Liver (tissue), 9 donors: ENCODE data around the gene FRZB. TPM values are rescaled to one million over a fixed set of nuclear protein-coding genes. Genes with fewer than 3 reads are reported as not detected.

Source experiments
- DNase-seq: peaks from one replicate; pipeline ENCODE4 v3.0.0-alpha.2; 2017; ENCODE audit warnings: low spot score
- H3K27ac ChIP-seq, 2 donors: one replicate each; pipeline ENCODE4 v1.7.0; 2013; ENCODE audit warnings: inconsistent platforms in 2 of 2, low read length in 2 of 2, control low read depth in 1 of 2, low read depth in 1 of 2, mild to moderate bottlenecking in 1 of 2
- H3K27me3 ChIP-seq, 4 donors: one replicate each; pipeline versions ENCODE4 v1.6.1 to v1.7.0; 2013; ENCODE audit warnings: low read length in 3 of 4, inconsistent platforms in 1 of 4, mild to moderate bottlenecking in 1 of 4, moderate library complexity in 1 of 4; ENCODE audit not compliant: control insufficient read depth in 4 of 4, insufficient read depth in 4 of 4
- H3K36me3 ChIP-seq, 4 donors: one replicate each; pipeline versions ENCODE4 v1.6.1 to v1.7.0; 2013; ENCODE audit warnings: low read length in 3 of 4, mild to moderate bottlenecking in 3 of 4, low read depth in 1 of 4, moderate library complexity in 1 of 4; ENCODE audit not compliant: control insufficient read depth in 4 of 4, insufficient read depth in 3 of 4
- H3K4me1 ChIP-seq, 4 donors: one replicate each; pipeline versions ENCODE4 v1.6.1 to v1.7.0; 2013; ENCODE audit warnings: low read length in 3 of 4, mild to moderate bottlenecking in 3 of 4, moderate library complexity in 1 of 4; ENCODE audit not compliant: control insufficient read depth in 4 of 4, insufficient read depth in 4 of 4
- H3K4me3 ChIP-seq, 3 donors: one replicate each; pipeline versions ENCODE4 v1.6.1 to v1.7.0; 2013; ENCODE audit warnings: low read length in 3 of 3, control low read depth in 1 of 3, low read depth in 1 of 3, mild to moderate bottlenecking in 1 of 3
- H3K9ac ChIP-seq, 2 donors: one replicate each; pipeline ENCODE4 v1.7.0; 2013; ENCODE audit warnings: low read length in 2 of 2, mild to moderate bottlenecking in 2 of 2, moderate library complexity in 2 of 2, control low read depth in 1 of 2, low read depth in 1 of 2
- H3K9me3 ChIP-seq, 4 donors: one replicate each; pipeline versions ENCODE4 v1.6.1 to v1.7.0; 2013; ENCODE audit warnings: low read length in 3 of 4; ENCODE audit not compliant: control insufficient read depth in 4 of 4
- EGR1 ChIP-seq, 2 donors: IDR thresholded peaks; 2 replicates each; pipeline ENCODE4 v1.6.1; 2016 to 2018; ENCODE audit warnings: antibody characterized with exemption in 2 of 2, low read depth in 2 of 2
- FOXA1 ChIP-seq: IDR thresholded peaks from 2 replicates; pipeline ENCODE4 v1.6.1; 2016; ENCODE audit warnings: antibody characterized with exemption
- FOXA2 ChIP-seq: IDR thresholded peaks from 2 replicates; pipeline ENCODE4 v1.6.1; 2016; ENCODE audit warnings: antibody characterized with exemption
- GABPA ChIP-seq, 2 donors: IDR thresholded peaks in 1 of 2; conservative IDR thresholded peaks in 1 of 2; 2 replicates each; pipeline ENCODE4 v1.6.1; 2016; ENCODE audit warnings: antibody characterized with exemption in 2 of 2, mild to moderate bottlenecking in 1 of 2, moderate library complexity in 1 of 2
- HNF4A ChIP-seq, 2 donors: conservative IDR thresholded peaks; 2 replicates each; pipeline ENCODE4 v1.6.1; 2016; ENCODE audit warnings: antibody characterized with exemption in 2 of 2, mild to moderate bottlenecking in 2 of 2
- HNF4G ChIP-seq: IDR thresholded peaks from 2 replicates; pipeline ENCODE4 v1.6.1; 2016; ENCODE audit warnings: antibody characterized with exemption
- JUND ChIP-seq, 2 donors: IDR thresholded peaks; 2 replicates each; pipeline ENCODE4 v1.6.1; 2016; ENCODE audit warnings: antibody characterized with exemption in 2 of 2
- NR2F2 ChIP-seq: IDR thresholded peaks from 2 replicates; pipeline ENCODE4 v1.6.1; 2016; ENCODE audit warnings: antibody characterized with exemption
- RAD21 ChIP-seq, 2 donors: IDR thresholded peaks; 2 replicates each; pipeline ENCODE4 v1.6.1; 2016; ENCODE audit warnings: antibody characterized with exemption in 2 of 2, mild to moderate bottlenecking in 2 of 2
- RXRA ChIP-seq, 2 donors: IDR thresholded peaks; 2 replicates each; pipeline ENCODE4 v1.6.1; 2017 to 2018; ENCODE audit warnings: antibody characterized with exemption in 2 of 2, mild to moderate bottlenecking in 1 of 2
- SP1 ChIP-seq: IDR thresholded peaks from 2 replicates; pipeline ENCODE4 v1.6.1; 2018; ENCODE audit warnings: antibody characterized with exemption, mild to moderate bottlenecking
- TAF1 ChIP-seq: conservative IDR thresholded peaks from 2 replicates; pipeline ENCODE4 v1.6.1; 2016; ENCODE audit warnings: antibody characterized with exemption, mild to moderate bottlenecking
- WGBS: extraction: QIAGEN DNeasy Blood & Tissue Kit; methylation state at CpG from one replicate; pipeline ENCODE4 v1.1.7; 2013; 5-methylcytosine and 5-hydroxymethylcytosine counted together
- polyA plus RNA-seq, 2 donors: library from polyadenylated mRNA; stranded (reverse) in 1 of 2; unstranded in 1 of 2; fragments of 200-250 nt in 1 of 2; fragments of >200 nt in 1 of 2; fragmentation: Nextera tagmentation in 1 of 2; extraction: Ambion mirVana in 1 of 2; gene quantifications; one replicate each; pipeline versions ENCODE4 v1.2.1 to v1.2.3, GENCODE V29; 2013 to 2015
- total RNA-seq, 2 donors: library from RNA; depleted of rRNA; stranded (reverse); fragments of >200 nt; gene quantifications; one replicate each; pipeline ENCODE4 v1.2.3, GENCODE V29; 2014
- TF ChIP-seq, protein P1 (sequence below): IDR thresholded peaks from 2 replicates; pipeline ENCODE4 v1.6.1; 2016; ENCODE audit warnings: antibody characterized with exemption, mild to moderate bottlenecking
- TF ChIP-seq, protein P2 (sequence below): IDR thresholded peaks from 2 replicates; pipeline ENCODE4 v1.6.1; 2016; ENCODE audit warnings: antibody characterized with exemption
- TF ChIP-seq, protein P3 (sequence below): IDR thresholded peaks from 2 replicates; pipeline ENCODE4 v1.6.1; 2016; ENCODE audit warnings: antibody characterized with exemption
- donor health status: healthy.
- donor health status: healthy.
- donor health status: healthy.
- donor health status: healthy.
- donor health status: healthy.

Gene FRZB
- total and polyA plus RNA-seq, 4 donors: 0.17 to 1.0 (median 0.54) TPM

DNA sequence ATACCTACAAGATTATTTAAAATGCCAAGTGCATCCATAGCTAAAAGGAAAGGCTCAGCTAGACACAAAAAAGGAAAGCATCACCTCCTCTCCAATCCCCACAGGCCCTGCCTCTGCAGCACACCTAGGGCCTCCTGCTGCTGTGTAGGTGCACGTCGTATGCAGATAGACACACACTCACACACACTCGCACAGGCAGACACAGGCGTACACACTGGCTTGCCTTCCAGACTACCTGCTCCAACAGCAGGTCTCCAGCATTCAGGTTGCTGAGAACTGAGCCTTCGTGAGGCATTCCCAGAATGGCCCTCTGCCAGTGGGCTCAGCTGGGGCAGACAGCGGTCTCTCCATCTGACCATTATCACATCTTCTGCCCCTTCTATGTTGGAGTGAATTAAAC lies 35.3 kb upstream of the FRZB start:
- 95% methylated on average over 6 of the region's 6 CpGs for WGBS
- no peaks in the 10 kb centered on the region for H3K4me1 ChIP-seq
- DNase-seq: no peak

DNA sequence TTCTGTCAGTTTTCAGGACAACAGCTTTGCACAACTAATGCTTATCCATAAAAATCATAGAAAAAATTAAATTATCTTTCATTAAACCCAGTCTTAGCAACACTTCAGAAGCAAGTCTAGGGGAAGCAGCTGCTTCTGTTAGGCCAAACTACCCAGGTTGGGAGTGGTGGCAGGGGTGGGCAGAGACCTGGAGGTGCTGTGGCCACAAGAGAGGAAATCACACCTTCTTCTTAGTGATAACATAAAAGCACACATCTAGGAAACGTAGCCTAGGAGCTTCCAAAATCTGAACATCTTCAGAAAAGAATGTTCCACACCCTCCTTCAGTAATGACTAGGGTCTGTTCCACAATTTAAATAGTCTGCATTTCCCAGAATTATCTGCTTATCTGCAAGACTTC lies 32.3 kb upstream of the FRZB start:
- Histone ChIP-seq H3K27me3 (no peaks in the 10 kb centered on the region), H3K9ac (no peak overlapping the region), H3K4me1 (no peaks in the 10 kb centered on the region), H3K36me3 (no peaks in the 10 kb centered on the region), H3K9me3 (peaks cover 0 to 6% (median under 1%) of the 10 kb centered on the region in 4 donors), H3K27ac (no peak overlapping the region), H3K4me3 (no peak overlapping the region)
- 83% methylated on average over 1 of the region's 1 CpG for WGBS
- no peak for DNase-seq
- TF ChIP-seq GABPA (IDR thresholded peaks at IDR 0.05 in 1 of 2, conservative IDR thresholded peaks at IDR 0.05 in 1 of 2) (no peak), HNF4G (no peak), FOXA2 (no peak), HNF4A (conservative IDR thresholded peaks at IDR 0.05) (no peak), RXRA (IDR thresholded peaks at IDR 0.05) (no peak), EGR1 (IDR thresholded peaks at IDR 0.05; ENCODE audit: low read depth in 2 of 2) (no peak), RAD21 (IDR thresholded peaks at IDR 0.05) (no peak), FOXA1 (no peak), JUND (IDR thresholded peaks at IDR 0.05) (no peak), SP1 (no peak)
- TF ChIP-seq, protein P1, sequence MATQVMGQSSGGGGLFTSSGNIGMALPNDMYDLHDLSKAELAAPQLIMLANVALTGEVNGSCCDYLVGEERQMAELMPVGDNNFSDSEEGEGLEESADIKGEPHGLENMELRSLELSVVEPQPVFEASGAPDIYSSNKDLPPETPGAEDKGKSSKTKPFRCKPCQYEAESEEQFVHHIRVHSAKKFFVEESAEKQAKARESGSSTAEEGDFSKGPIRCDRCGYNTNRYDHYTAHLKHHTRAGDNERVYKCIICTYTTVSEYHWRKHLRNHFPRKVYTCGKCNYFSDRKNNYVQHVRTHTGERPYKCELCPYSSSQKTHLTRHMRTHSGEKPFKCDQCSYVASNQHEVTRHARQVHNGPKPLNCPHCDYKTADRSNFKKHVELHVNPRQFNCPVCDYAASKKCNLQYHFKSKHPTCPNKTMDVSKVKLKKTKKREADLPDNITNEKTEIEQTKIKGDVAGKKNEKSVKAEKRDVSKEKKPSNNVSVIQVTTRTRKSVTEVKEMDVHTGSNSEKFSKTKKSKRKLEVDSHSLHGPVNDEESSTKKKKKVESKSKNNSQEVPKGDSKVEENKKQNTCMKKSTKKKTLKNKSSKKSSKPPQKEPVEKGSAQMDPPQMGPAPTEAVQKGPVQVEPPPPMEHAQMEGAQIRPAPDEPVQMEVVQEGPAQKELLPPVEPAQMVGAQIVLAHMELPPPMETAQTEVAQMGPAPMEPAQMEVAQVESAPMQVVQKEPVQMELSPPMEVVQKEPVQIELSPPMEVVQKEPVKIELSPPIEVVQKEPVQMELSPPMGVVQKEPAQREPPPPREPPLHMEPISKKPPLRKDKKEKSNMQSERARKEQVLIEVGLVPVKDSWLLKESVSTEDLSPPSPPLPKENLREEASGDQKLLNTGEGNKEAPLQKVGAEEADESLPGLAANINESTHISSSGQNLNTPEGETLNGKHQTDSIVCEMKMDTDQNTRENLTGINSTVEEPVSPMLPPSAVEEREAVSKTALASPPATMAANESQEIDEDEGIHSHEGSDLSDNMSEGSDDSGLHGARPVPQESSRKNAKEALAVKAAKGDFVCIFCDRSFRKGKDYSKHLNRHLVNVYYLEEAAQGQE: no peak
- TF ChIP-seq, protein P2, sequence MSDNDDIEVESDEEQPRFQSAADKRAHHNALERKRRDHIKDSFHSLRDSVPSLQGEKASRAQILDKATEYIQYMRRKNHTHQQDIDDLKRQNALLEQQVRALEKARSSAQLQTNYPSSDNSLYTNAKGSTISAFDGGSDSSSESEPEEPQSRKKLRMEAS: no peak

More for the DNA sequence above, 35.3 kb upstream of the FRZB start:
- TF ChIP-seq JUND (IDR thresholded peaks at IDR 0.05) (no peak), EGR1 (IDR thresholded peaks at IDR 0.05; ENCODE audit: low read depth in 2 of 2) (no peak), HNF4A (conservative IDR thresholded peaks at IDR 0.05) (no peak), TAF1 (no peak), RXRA (IDR thresholded peaks at IDR 0.05) (no peak), NR2F2 (no peak)
- TF ChIP-seq, protein P1: no peak
- TF ChIP-seq, protein P3, sequence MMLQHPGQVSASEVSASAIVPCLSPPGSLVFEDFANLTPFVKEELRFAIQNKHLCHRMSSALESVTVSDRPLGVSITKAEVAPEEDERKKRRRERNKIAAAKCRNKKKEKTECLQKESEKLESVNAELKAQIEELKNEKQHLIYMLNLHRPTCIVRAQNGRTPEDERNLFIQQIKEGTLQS: no peak
- TF ChIP-seq, protein P2: no peak
- Histone ChIP-seq H3K36me3 (no peaks in the 10 kb centered on the region), H3K9me3 (no peaks in the 10 kb centered on the region), H3K9ac (no peak overlapping the region), H3K4me3 (no peak overlapping the region), H3K27ac (no peak overlapping the region), H3K27me3 (no peaks in the 10 kb centered on the region)
